Endodermal cell (in vitro differentiated cells): ENCODE data around the gene NHEJ1. TPM values are rescaled to one million over a fixed set of nuclear protein-coding genes. Genes with fewer than 3 reads are reported as not detected.

Experiments
- DNase-seq: peaks from one replicate; pipeline ENCODE4 v3.0.0-alpha.2; 2017
- H3K27ac ChIP-seq: 2 replicates; pipeline ENCODE4 v1.5.1; 2013; ENCODE audit warnings: mild to moderate bottlenecking, low read depth, low read length, moderate library complexity
- H3K27me3 ChIP-seq: 2 replicates; pipeline ENCODE4 v1.6.1; 2013; ENCODE audit warnings: mild to moderate bottlenecking, low read length, moderate library complexity; ENCODE audit not compliant: insufficient read depth, control insufficient read depth, poor library complexity, severe bottlenecking
- H3K36me3 ChIP-seq: 2 replicates; pipeline ENCODE4 v1.7.0; 2013; ENCODE audit warnings: mild to moderate bottlenecking, low read length, moderate library complexity; ENCODE audit not compliant: control insufficient read depth, insufficient read depth
- H3K4me1 ChIP-seq: one replicate; pipeline ENCODE4 v1.7.0; 2013; ENCODE audit warnings: low read length; ENCODE audit not compliant: control insufficient read depth, insufficient read depth
- H3K4me3 ChIP-seq: 2 replicates; pipeline ENCODE4 v1.5.1; 2013; ENCODE audit warnings: mild to moderate bottlenecking, low read length, moderate library complexity
- H3K9ac ChIP-seq: 2 replicates; pipeline ENCODE4 v1.6.1; 2013; ENCODE audit warnings: mild to moderate bottlenecking, low read length, moderate library complexity; ENCODE audit not compliant: poor library complexity, severe bottlenecking; ENCODE audit errors: extremely low read depth
- H3K9me3 ChIP-seq: 2 replicates; pipeline ENCODE4 v1.6.1; 2013; ENCODE audit warnings: mild to moderate bottlenecking, low read length, moderate library complexity; ENCODE audit not compliant: control insufficient read depth
- H3K27ac Mint-ChIP-seq: 2 replicates; pipeline ENCODE4 v1.8.0; 2020; ENCODE audit warnings: mixed read lengths
- H3K27me3 Mint-ChIP-seq: 2 replicates; pipeline ENCODE4 v1.8.0; 2021; ENCODE audit warnings: mild to moderate bottlenecking, mixed read lengths; ENCODE audit not compliant: insufficient read depth
- H3K36me3 Mint-ChIP-seq: 2 replicates; pipeline ENCODE4 v1.8.0; 2020; ENCODE audit warnings: low read depth, mixed read lengths
- H3K4me1 Mint-ChIP-seq: 2 replicates; pipeline ENCODE4 v1.8.0; 2020; ENCODE audit warnings: mixed read lengths
- H3K4me3 Mint-ChIP-seq: 2 replicates; pipeline ENCODE4 v1.8.0; 2020; ENCODE audit warnings: mild to moderate bottlenecking, moderate library complexity, mixed read lengths
- H3K9me3 Mint-ChIP-seq: 2 replicates; pipeline ENCODE4 v1.8.0; 2020; ENCODE audit warnings: mild to moderate bottlenecking, mixed read lengths
- WGBS, 2 experiments: methylation state at CpG; one replicate each; pipeline versions ENCODE4 v1.1.5 to v1.1.7; 2013; ENCODE audit warnings: missing lambda C conversion rate in 2 of 2, mixed read lengths in 1 of 2; ENCODE audit not compliant: insufficient coverage in 1 of 2, insufficient read length in 1 of 2; 5-methylcytosine and 5-hydroxymethylcytosine counted together
- total RNA-seq, 2 donors: library from RNA; stranded (reverse); fragmentation: NEBNext Ultra II Directional in 1 of 2; extraction: Animal tissue kit (Norgen Biotek cat#: 25700) in 1 of 2; gene quantifications; 2 replicates in 1 of 2; 3 replicates in 1 of 2; pipeline ENCODE4 v1.2.1, GENCODE V29; 2021
- TF ChIP-seq, protein P1 (sequence below): fragments of 200-600 bp; sonication (generic); conservative IDR thresholded peaks from 2 replicates; pipeline ENCODE4 v1.5.0; 2021; ENCODE audit warnings: antibody characterized with exemption, mild to moderate bottlenecking

Gene NHEJ1
- total RNA-seq, 2 donors from 2014 or later = 16.2 to 27.4 TPM

GRCh38 chr2:219198974-219199373 lies 38.4 kb upstream of the NHEJ1 start:
- Mint-ChIP-seq H3K4me3 (no peak overlapping the region), H3K27me3 (peaks cover 8% of the 10 kb centered on the region), H3K4me1 (no peaks in the 10 kb centered on the region), H3K27ac (no peak overlapping the region), H3K36me3 (no peaks in the 10 kb centered on the region), H3K9me3 (peaks cover 9% of the 10 kb centered on the region)
- Histone ChIP-seq H3K9me3 (no peaks in the 10 kb centered on the region), H3K27me3 (peaks cover 5% of the 10 kb centered on the region), H3K27ac (no peak overlapping the region), H3K4me3 (no peak overlapping the region), H3K9ac (no peak overlapping the region), H3K4me1 (no peaks in the 10 kb centered on the region), H3K36me3 (no peaks in the 10 kb centered on the region)
- WGBS, 2 experiments = 82 to 89% methylated on average over 4 to 5 of the region's 5 CpGs
- TF ChIP-seq, protein P1, sequence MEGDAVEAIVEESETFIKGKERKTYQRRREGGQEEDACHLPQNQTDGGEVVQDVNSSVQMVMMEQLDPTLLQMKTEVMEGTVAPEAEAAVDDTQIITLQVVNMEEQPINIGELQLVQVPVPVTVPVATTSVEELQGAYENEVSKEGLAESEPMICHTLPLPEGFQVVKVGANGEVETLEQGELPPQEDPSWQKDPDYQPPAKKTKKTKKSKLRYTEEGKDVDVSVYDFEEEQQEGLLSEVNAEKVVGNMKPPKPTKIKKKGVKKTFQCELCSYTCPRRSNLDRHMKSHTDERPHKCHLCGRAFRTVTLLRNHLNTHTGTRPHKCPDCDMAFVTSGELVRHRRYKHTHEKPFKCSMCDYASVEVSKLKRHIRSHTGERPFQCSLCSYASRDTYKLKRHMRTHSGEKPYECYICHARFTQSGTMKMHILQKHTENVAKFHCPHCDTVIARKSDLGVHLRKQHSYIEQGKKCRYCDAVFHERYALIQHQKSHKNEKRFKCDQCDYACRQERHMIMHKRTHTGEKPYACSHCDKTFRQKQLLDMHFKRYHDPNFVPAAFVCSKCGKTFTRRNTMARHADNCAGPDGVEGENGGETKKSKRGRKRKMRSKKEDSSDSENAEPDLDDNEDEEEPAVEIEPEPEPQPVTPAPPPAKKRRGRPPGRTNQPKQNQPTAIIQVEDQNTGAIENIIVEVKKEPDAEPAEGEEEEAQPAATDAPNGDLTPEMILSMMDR = no peak
- DNase-seq = no peak

GRCh38 chr2:219197388-219197787 lies 36.8 kb upstream of the NHEJ1 start:
- peaks cover 3% of the 10 kb centered on the region for H3K27me3 Mint-ChIP-seq
- WGBS, 2 experiments = 100% methylated on average over 1 of the region's 1 CpG; no CpG with 5 or more reads in 1 of the 2 experiments
- Histone ChIP-seq H3K4me1 (no peaks in the 10 kb centered on the region), H3K36me3 (no peaks in the 10 kb centered on the region), H3K27ac (no peak overlapping the region), H3K9ac (no peak overlapping the region), H3K27me3 (peaks cover 5% of the 10 kb centered on the region), H3K4me3 (no peak overlapping the region), H3K9me3 (no peaks in the 10 kb centered on the region)
- no peak overlapping the region for H3K4me3 Mint-ChIP-seq
- no peak overlapping the region for H3K27ac Mint-ChIP-seq
- TF ChIP-seq, protein P1 = no peak
- DNase-seq = no peak
- H3K4me1 Mint-ChIP-seq = no peaks in the 10 kb centered on the region
- no peaks in the 10 kb centered on the region for H3K36me3 Mint-ChIP-seq
- H3K9me3 Mint-ChIP-seq = peaks cover 9% of the 10 kb centered on the region

- no peaks in the 10 kb centered on the region for H3K27me3 Mint-ChIP-seq
- no peaks in the 10 kb centered on the region for H3K9me3 Mint-ChIP-seq
- no peak for DNase-seq
- Histone ChIP-seq H3K27ac (no peak overlapping the region), H3K4me3 (no peak overlapping the region), H3K36me3 (peaks cover 23% of the 10 kb centered on the region), H3K9ac (no peak overlapping the region), H3K9me3 (no peaks in the 10 kb centered on the region), H3K4me1 (no peaks in the 10 kb centered on the region), H3K27me3 (no peaks in the 10 kb centered on the region)
- WGBS, 2 experiments = 89 to 98% methylated on average over 6 to 7 of the region's 7 CpGs
- peaks cover 16% of the 10 kb centered on the region for H3K36me3 Mint-ChIP-seq
- H3K4me1 Mint-ChIP-seq = no peaks in the 10 kb centered on the region
- TF ChIP-seq, protein P1 = no peak
- H3K27ac Mint-ChIP-seq = no peak overlapping the region
- no peak overlapping the region for H3K4me3 Mint-ChIP-seq
Observed at GRCh38 chr2:219186754-219187456, 26.3 kb upstream of the NHEJ1 start.
